HG02588 (cell line): ENCODE results near the gene FGF3.

Experiments
- ATAC-seq: cut with Tn5 transposase; IDR thresholded peaks from one replicate; pipeline ENCODE4 v1.9.1; 2021; ENCODE audit warnings: mild to moderate bottlenecking, moderate library complexity; ENCODE audit not compliant: unreplicated experiment

Gene FGF3

GRCh38 chr11:69807106-69807815 lies 12.0 kb downstream of the FGF3 start:
- no peak for ATAC-seq

- no peak for ATAC-seq
Observed at GRCh38 chr11:69804769-69805508, 14.3 kb downstream of the FGF3 start.

GRCh38 chr11:69803604-69804218 lies 15.5 kb downstream of the FGF3 start:
- ATAC-seq: no peak

DNA sequence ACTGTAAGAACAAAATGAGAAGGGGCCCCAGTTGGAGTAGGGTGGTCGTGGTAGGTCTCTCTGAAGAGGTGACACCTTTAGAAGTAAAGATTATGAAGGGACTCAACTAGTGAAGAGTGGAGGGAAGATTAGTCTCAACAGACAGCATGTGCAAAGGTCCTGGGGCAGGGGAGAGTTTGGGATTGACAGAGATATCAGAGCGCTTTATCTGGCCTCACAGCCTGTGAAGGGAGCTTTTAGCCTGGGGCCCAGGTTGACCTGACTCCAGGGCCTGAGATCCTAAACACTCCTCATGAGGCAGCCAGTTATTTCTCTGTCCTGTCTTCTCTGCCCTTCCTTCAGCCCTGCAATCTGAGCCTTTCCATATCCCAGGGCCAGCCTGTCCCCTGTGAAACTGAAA lies 16.2 kb downstream of the FGF3 start:
- ATAC-seq: no peak

DNA sequence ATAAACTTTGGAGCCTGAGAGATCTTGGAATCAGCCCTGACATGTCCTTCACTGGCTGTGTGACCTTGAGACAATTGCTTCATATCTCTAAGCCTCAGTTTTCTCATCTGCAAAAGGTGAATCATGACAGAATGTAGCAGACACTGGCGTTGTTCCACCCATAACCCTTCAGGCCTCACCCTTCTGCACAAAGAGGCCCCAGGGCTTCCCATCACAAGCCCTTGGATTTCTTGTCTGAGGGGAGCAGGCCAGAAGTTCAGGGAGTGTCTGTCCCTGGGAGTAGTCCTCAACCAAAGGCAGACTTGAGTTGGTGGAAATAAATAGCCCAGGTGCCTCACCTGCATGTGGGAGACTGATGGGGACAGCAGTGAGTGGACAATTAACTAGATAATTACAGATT lies 16.6 kb downstream of the FGF3 start:
- no peak for ATAC-seq

DNA sequence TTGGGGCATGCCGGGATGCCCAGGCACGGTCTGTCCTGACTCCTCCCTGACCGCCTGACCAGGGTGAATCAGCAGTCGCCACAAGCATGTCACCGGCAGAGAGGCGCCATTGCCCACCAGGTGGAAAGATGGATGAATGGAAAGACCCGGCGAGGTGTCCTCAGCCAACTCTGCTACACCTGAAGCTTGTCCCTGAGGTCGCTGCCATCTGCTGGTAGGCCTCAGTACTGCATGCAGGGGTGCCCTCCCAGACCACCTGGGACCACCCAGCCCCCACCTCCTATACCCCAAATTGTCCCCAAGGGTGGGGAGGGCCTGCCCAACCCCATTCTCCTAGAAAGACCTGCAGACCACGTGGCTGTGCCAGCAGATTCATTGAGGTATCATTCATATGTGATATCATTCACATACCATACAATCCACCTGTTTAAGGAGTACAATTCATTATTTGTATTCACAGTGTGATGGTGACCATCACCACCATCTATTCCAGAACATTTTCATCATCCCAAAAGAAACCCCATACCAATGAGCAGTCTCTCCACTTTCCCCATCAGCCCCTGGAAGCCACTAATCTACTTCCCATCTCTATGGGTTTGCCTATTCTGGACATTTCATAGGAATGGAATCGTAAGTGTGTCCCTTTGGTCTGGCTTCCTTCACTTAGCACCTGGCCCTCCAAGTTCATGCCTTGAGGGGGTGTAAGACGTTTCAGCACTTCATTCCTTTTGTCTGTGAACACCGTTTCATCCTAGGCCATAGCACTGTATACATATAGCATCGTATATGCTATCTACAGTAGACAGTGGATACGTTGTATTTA lies 17.5 kb downstream of the FGF3 start:
- ATAC-seq: no peak

- ATAC-seq: no peak
Observed at GRCh38 chr11:69800278-69800677, 18.9 kb downstream of the FGF3 start.

DNA sequence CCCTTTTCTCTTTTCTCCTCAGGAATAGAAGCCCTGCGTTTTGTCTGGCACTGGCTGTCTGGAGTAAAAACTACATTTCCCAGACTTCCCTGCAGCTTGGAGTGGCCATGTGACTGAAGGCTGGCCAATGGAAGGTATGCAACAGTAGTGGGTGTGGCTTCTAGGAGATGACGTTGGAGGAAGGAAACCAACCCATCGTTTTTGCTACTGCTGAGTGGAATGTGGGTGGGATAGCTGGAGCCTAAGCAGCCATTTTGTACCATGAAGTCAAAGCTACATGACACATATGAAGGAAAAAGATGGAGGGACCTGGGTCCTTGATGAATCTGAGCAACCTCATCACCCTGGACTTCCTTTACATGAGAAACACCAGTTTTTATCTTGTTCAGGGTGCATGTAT lies 19.6 kb downstream of the FGF3 start:
- no peak for ATAC-seq

GRCh38 chr11:69799097-69799496 lies 20.1 kb downstream of the FGF3 start:
- ATAC-seq: no peak

- ATAC-seq: no peak
Observed at GRCh38 chr11:69797737-69798528, 21.3 kb downstream of the FGF3 start.

DNA sequence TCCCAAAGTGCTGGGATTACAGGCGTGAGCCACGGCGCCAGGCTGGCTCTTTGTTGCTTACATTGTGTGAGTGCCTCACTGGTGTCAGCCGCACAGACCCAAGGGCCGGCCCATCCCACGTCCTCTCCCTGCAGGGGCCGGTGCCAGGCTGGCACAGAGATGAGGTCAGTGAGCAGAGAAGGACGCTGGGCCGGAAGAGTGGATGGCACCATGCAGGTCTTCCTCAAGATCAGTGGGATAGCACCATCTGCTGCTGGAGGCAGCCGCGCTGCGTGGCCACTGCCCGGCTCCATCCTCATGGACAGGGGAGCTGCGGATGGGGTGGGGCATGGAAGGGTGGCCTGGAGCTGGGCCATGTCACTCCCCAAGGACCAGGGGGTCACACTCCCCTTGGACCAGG lies 22.1 kb downstream of the FGF3 start:
- no peak for ATAC-seq

- no peak for ATAC-seq
Observed at GRCh38 chr11:69796063-69796462, 23.2 kb downstream of the FGF3 start.

DNA sequence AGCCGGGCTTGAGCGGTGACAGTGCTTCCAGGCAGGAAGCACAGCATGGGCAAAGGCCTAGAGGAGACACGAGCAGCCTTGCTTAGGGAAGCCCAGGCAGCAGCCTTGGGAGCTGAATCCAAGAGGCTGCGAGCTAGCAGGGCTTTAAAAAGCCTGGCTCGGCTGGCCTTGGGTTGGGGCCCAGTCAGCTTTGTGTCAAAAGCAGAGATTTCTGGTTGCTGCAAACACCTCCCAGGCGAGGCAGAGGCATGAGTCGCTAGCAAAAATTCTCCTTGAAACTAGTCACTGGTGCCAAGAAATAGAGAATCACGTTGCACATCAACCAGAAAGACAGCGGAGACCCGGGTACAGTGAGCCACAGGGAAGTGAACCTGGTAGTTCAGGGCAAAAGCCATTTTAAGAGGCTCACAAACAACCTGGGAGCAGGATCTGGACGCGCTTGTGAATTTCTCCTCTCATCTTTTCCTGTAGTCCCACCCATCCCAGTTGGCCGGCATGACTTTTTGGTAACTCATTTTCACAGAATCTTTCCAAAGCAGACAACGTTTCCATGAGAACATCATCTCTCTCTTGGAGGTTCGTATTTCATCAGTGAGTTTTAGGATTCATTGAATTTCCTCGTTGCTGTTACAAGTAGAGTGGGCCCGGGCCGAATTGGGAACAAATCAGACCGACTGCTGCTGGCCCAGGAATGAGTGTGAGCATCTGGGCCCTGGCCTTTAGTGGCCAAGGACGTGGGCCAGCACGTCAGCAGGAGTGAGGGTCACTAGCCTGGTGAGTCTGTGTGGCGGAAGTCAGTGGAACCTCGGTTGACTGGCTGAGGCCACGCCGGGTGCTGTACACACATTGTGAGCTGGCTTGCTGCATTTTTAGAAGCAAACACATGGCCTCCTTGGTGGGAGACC lies 27.7 kb downstream of the FGF3 start:
- ATAC-seq: no peak

DNA sequence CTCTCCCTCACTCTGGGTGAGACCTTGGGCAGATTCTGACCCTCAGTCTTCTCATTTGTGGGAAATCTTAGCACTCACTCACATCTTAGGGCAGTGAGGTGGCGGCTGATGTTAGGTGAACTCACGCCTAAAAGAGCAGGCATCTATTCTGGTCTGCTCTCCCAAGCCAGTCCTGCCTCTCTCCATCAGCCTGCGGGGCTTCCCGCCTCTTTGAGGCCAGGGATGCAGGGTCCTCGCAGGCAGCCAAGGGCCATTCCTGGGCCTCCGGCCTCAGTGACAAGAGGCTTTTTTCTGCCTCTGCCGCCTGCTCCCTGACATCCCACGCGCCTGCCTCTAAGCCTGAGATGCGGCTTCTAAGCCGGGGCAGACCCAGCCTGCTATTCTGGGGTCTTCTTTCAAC lies 30.3 kb downstream of the FGF3 start:
- no peak for ATAC-seq

DNA sequence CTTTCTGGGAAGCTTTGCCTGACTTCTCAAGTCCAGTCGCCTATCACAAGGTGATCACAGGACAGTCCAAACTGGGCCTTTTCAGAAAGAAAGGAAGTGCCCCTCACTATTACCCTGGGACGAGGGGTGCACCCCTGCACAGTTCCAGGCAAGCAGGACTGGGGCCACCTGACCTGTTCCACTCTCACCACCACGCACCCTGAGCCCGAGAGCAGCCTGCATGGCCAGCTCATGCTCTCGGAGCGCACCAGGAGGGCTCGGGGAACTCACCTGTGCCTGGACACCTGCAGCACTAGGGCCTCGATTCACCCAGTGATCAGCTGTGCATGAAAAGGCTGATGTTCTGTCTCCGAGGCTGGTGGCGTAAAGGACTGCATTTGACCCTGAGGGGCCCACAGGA lies 31.3 kb downstream of the FGF3 start:
- ATAC-seq: no peak

DNA sequence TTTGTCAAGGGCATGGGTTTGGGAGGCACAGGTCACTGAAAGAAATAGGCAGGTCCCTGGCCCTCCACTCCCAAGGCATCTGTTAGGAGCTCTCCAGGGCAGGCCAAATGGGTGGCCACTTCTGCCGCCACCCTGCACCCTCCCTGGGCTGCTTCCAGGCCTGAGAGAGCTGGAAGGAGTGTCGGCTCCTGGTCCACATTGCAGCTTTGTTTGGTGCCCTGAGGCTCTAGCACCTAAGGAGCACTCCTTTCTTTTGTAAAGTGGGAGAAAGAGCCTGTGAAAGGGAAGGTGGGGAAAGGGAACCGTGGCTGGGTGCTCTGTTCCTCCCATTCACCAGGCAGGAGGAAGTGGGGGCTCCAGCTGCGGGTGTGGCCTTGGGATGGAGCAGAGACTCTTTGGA lies 31.8 kb downstream of the FGF3 start:
- no peak for ATAC-seq

- ATAC-seq: no peak
Observed at GRCh38 chr11:69781241-69781640, 38.0 kb downstream of the FGF3 start.

DNA sequence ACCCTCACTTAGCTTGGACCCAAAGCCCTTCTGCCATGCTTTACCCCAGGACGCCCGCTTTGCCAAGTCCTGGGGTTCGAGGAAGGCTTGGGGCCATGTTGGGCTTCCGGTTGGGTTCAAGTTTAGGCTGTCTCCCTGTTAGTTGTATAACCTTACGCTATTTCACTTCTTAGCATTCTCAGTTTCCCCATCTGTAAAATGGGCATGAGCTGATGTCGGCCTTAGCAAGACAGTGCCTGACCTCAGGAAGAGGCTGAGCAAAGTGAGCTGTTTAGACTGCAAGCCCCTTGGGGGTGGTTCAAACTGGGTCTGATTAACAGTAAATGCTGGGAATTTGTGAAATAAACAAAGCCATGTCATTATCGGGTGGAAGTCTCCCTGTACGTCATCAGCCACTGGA lies 40.8 kb downstream of the FGF3 start:
- no peak for ATAC-seq

GRCh38 chr11:69775163-69775755 lies 44.0 kb downstream of the FGF3 start, which contains the start of gene FGF4:
Gene FGF4 (minus strand): TSS chr11:69775341. CDS start chr11:69775084, 257 bp downstream.
- ATAC-seq: no peak
